H1 (cell line): ENCODE data around the gene CD1D. TPM values are rescaled to one million over a fixed set of nuclear protein-coding genes. Genes with fewer than 3 reads are reported as not detected.

Source experiments
- CTCF ChIA-PET: fragments of 300-600 bp; sonication (Branson Sonifier 250); formaldehyde crosslinking; loops from one replicate; lab custom pipeline; 2021; ENCODE audit not compliant: partially characterized antibody; lab: Charles Lee
- POLR2A ChIA-PET: fragments of 300-600 bp; sonication (Branson Sonifier 250); formaldehyde crosslinking; loops from one replicate; lab custom pipeline; 2021; ENCODE audit warnings: inconsistent platforms; ENCODE audit not compliant: partially characterized antibody; lab: Charles Lee
- DNase-seq, 2 experiments: peaks; one replicate each; pipeline versions ENCODE4 v3.0.0 to v3.0.0-alpha.2; 2010 to 2022; ENCODE audit warnings: low spot score in 2 of 2, low read depth in 1 of 2, mixed read lengths in 1 of 2
- FAIRE-seq: peaks from 2 replicates; lab custom pipeline; 2011; peaks lifted over from hg19 to GRCh38; lab: Jason Lieb, UNC
- H2AFZ ChIP-seq: 2 replicates; pipeline ENCODE4 v1.8.1; 2012; ENCODE audit warnings: low read length, inconsistent platforms
- H2AK5ac ChIP-seq: 2 replicates; pipeline ENCODE4 v1.6.1; 2013; ENCODE audit warnings: low read depth, low read length
- H2BK120ac ChIP-seq: replicated peaks from 2 replicates; pipeline ENCODE3; 2013; ENCODE audit warnings: low read depth, low read length, inconsistent platforms
- H2BK12ac ChIP-seq: 2 replicates; pipeline ENCODE4 v1.6.1; 2013; ENCODE audit warnings: low read depth, low read length
- H2BK15ac ChIP-seq: 2 replicates; pipeline ENCODE4 v1.6.1; 2013; ENCODE audit warnings: low read length
- H2BK20ac ChIP-seq: 2 replicates; pipeline ENCODE4 v1.6.1; 2013; ENCODE audit warnings: low read length
- H2BK5ac ChIP-seq: 2 replicates; pipeline ENCODE4 v1.6.1; 2013; ENCODE audit warnings: low read depth, low read length
- H3K14ac ChIP-seq: 2 replicates; pipeline ENCODE4 v1.6.1; 2013; ENCODE audit warnings: inconsistent platforms; ENCODE audit not compliant: insufficient read length
- H3K18ac ChIP-seq: 2 replicates; pipeline ENCODE4 v1.6.1; 2013; ENCODE audit warnings: low read length; ENCODE audit errors: extremely low read depth
- H3K23ac ChIP-seq: 2 replicates; pipeline ENCODE4 v1.6.1; 2013; ENCODE audit warnings: inconsistent platforms; ENCODE audit not compliant: insufficient read length
- H3K23me2 ChIP-seq: 2 replicates; pipeline ENCODE4 v1.6.1; 2013; ENCODE audit warnings: low read depth, low read length
- H3K27ac ChIP-seq: 2 replicates; pipeline ENCODE4 v1.6.1; 2011; ENCODE audit warnings: low read depth, low read length, inconsistent platforms
- H3K27me3 ChIP-seq, 4 experiments: replicated peaks in 1 of 4; 1 replicate in 1 of 4; 2 replicates in 3 of 4; pipeline versions ENCODE4 v1.6.1 to v1.8.1; 2011 to 2013; ENCODE audit warnings: low read length in 3 of 4, mild to moderate bottlenecking in 3 of 4, inconsistent platforms in 2 of 4, mixed read lengths in 2 of 4, moderate library complexity in 1 of 4; ENCODE audit not compliant: control insufficient read depth in 3 of 4, insufficient read depth in 3 of 4; ENCODE audit errors: extremely low read depth in 1 of 4
- H3K36me3 ChIP-seq, 4 experiments: 2 replicates each; pipeline versions ENCODE4 v1.6.1 to v1.8.1; 2011 to 2013; ENCODE audit warnings: mild to moderate bottlenecking in 4 of 4, low read length in 3 of 4, moderate library complexity in 2 of 4, control low read depth in 1 of 4, inconsistent platforms in 1 of 4; ENCODE audit not compliant: insufficient read depth in 4 of 4, control insufficient read depth in 2 of 4
- H3K4ac ChIP-seq: replicated peaks from 2 replicates; pipeline ENCODE3; 2013; ENCODE audit warnings: low read length, low read depth, mixed read lengths, inconsistent platforms; ENCODE audit not compliant: insufficient read length
- H3K4me1 ChIP-seq, 4 experiments: replicated peaks in 1 of 4; 1 replicate in 1 of 4; 2 replicates in 3 of 4; pipeline versions ENCODE4 v1.6.1 to v1.8.1; 2011 to 2013; ENCODE audit warnings: low read length in 3 of 4, inconsistent platforms in 2 of 4, mixed read lengths in 1 of 4; ENCODE audit not compliant: insufficient read depth in 4 of 4, control insufficient read depth in 3 of 4
- H3K4me2 ChIP-seq, 2 experiments: 2 replicates each; pipeline versions ENCODE4 v1.6.1 to v1.8.1; 2011 to 2013; ENCODE audit warnings: low read depth in 2 of 2, low read length in 2 of 2, control low read depth in 1 of 2, inconsistent platforms in 1 of 2, mild to moderate bottlenecking in 1 of 2; ENCODE audit not compliant: insufficient read depth in 1 of 2
- H3K4me3 ChIP-seq, 4 experiments: fragments of 200-600, 300-600 bp in 1 of 4; sonication (generic), shearing (Covaris generic), sonication (Bioruptor Twin) in 1 of 4; 2 replicates each; pipeline versions ENCODE4 v1.5.1 to v1.8.1; 2011 to 2016; ENCODE audit warnings: low read length in 4 of 4, low read depth in 3 of 4, control low read depth in 2 of 4, inconsistent platforms in 2 of 4, mild to moderate bottlenecking in 2 of 4, mixed read lengths in 1 of 4, moderate library complexity in 1 of 4; ENCODE audit not compliant: insufficient read depth in 2 of 4; ENCODE audit errors: extremely low read depth in 1 of 4
- H3K56ac ChIP-seq: replicated peaks from 2 replicates; pipeline ENCODE3; 2013; ENCODE audit warnings: low read depth, mild to moderate bottlenecking, mixed read lengths, low read length, inconsistent platforms; ENCODE audit not compliant: insufficient read length
- H3K79me1 ChIP-seq: 2 replicates; pipeline ENCODE4 v1.6.1; 2013; ENCODE audit warnings: low read depth, low read length, control low read depth
- H3K79me2 ChIP-seq, 2 experiments: 2 replicates each; pipeline versions ENCODE4 v1.6.1 to v1.8.1; 2012 to 2013; ENCODE audit warnings: low read length in 2 of 2, mild to moderate bottlenecking in 2 of 2, inconsistent platforms in 1 of 2; ENCODE audit not compliant: insufficient read depth in 2 of 2, control insufficient read depth in 1 of 2
- H3K9ac ChIP-seq, 4 experiments: replicated peaks in 1 of 4; 1 replicate in 1 of 4; 2 replicates in 3 of 4; pipeline versions ENCODE4 v1.6.1 to v1.8.1; 2011 to 2013; ENCODE audit warnings: low read depth in 3 of 4, low read length in 3 of 4, control low read depth in 2 of 4, mild to moderate bottlenecking in 2 of 4, moderate library complexity in 2 of 4, inconsistent platforms in 1 of 4; ENCODE audit errors: extremely low read depth in 1 of 4
- H3K9me3 ChIP-seq, 2 experiments: 2 replicates each; pipeline versions ENCODE4 v1.6.1 to v1.8.1; 2012 to 2013; ENCODE audit warnings: mild to moderate bottlenecking in 2 of 2, moderate library complexity in 2 of 2, control low read depth in 1 of 2, inconsistent platforms in 1 of 2, low read depth in 1 of 2, low read length in 1 of 2, mixed read lengths in 1 of 2; ENCODE audit not compliant: insufficient read depth in 2 of 2
- H4K20me1 ChIP-seq, 2 experiments: replicated peaks in 1 of 2; 2 replicates each; pipeline versions ENCODE3 to v1.8.1; 2011 to 2013; ENCODE audit warnings: inconsistent platforms in 2 of 2, low read length in 2 of 2, mild to moderate bottlenecking in 1 of 2; ENCODE audit not compliant: insufficient read depth in 2 of 2, control insufficient read depth in 1 of 2
- H4K5ac ChIP-seq: 2 replicates; pipeline ENCODE4 v1.6.1; 2013; ENCODE audit warnings: low read length, low read depth, mixed read lengths, inconsistent platforms; ENCODE audit not compliant: insufficient read length
- H4K8ac ChIP-seq: 2 replicates; pipeline ENCODE4 v1.8.0; 2013; ENCODE audit warnings: mild to moderate bottlenecking, moderate library complexity, low read length, inconsistent platforms; ENCODE audit not compliant: insufficient read depth; ENCODE audit errors: extremely low read depth
- H4K91ac ChIP-seq: replicated peaks from 2 replicates; pipeline ENCODE3; 2013; ENCODE audit warnings: low read length, mixed read lengths, inconsistent platforms; ENCODE audit not compliant: insufficient read length
- ASH2L ChIP-seq: fragments of 200-600, 300-600 bp; sonication (generic); IDR thresholded peaks from one replicate; pipeline ENCODE4 v1.7.1; 2017; ENCODE audit warnings: low read length
- E2F6 ChIP-seq: IDR thresholded peaks from 2 replicates; pipeline ENCODE4 v1.6.1; 2012; ENCODE audit warnings: inconsistent platforms
- EGR1 ChIP-seq: IDR thresholded peaks from 2 replicates; pipeline ENCODE4 v1.6.1; 2011; ENCODE audit warnings: low read depth, low read length, borderline replicate concordance
- EZH2 ChIP-seq: fragments of 200-600 bp; sonication (generic); IDR thresholded peaks from 2 replicates; pipeline ENCODE4 v1.7.1; 2012; ENCODE audit warnings: low read depth, mild to moderate bottlenecking, moderate library complexity, low read length, inconsistent platforms; ENCODE audit not compliant: severe bottlenecking
- SIN3A ChIP-seq, 2 experiments: IDR thresholded peaks in 1 of 2; conservative IDR thresholded peaks in 1 of 2; 2 replicates each; pipeline ENCODE4 v1.6.1; 2011 to 2012; ENCODE audit warnings: low read length in 2 of 2, improper control_type of control experiment in 1 of 2, low read depth in 1 of 2, mild to moderate bottlenecking in 1 of 2
- SUZ12 ChIP-seq: fragments of 200-600 bp; sonication (generic); IDR thresholded peaks from 2 replicates; pipeline ENCODE4 v1.6.1; 2012; ENCODE audit warnings: mild to moderate bottlenecking, inconsistent platforms, low read length, moderate library complexity, mixed read lengths
- TBP ChIP-seq: IDR thresholded peaks from 2 replicates; pipeline ENCODE4 v1.6.1; 2011; ENCODE audit warnings: low read depth, low read length, improper control_type of control experiment
- TEAD4 ChIP-seq: IDR thresholded peaks from 2 replicates; pipeline ENCODE4 v1.6.1; 2012; ENCODE audit warnings: low read depth, low read length, inconsistent platforms, mixed read lengths
- WGBS, 2 experiments: shearing (Covaris generic) in 1 of 2; methylation state at CpG; one replicate each; pipeline versions ENCODE4 v1.1.6 to v1.1.7; 2013 to 2015; ENCODE audit warnings: low lambda C conversion rate in 2 of 2, mixed read lengths in 2 of 2, inconsistent platforms in 1 of 2, low coverage in 1 of 2, missing lambda C conversion rate in 1 of 2; ENCODE audit not compliant: insufficient replicate concordance in 2 of 2, insufficient coverage in 1 of 2, insufficient read length in 1 of 2; ENCODE audit errors: extremely low coverage in 1 of 2, missing lambda C conversion rate in 1 of 2; 5-methylcytosine and 5-hydroxymethylcytosine counted together
- polyA plus RNA-seq, 7 experiments: library from polyadenylated mRNA; depleted of rRNA in 3 of 7; stranded (reverse) in 5 of 7; unstranded in 2 of 7; fragments of >200 nt in 5 of 7; fragments of 200-250 nt in 2 of 7; gene quantifications; 1 replicate in 5 of 7; 2 replicates in 1 of 7; 4 replicates in 1 of 7; pipeline versions ENCODE4 v1.2.1 to v1.2.3, GENCODE V29; 2011 to 2013; ENCODE audit warnings: missing spikeins in 2 of 7, mixed read lengths in 2 of 7
- total RNA-seq: library from RNA; stranded (reverse); fragmentation: NEBNext Ultra II Directional; extraction: Animal tissue kit (Norgen Biotek cat#: 25700); gene quantifications from 2 replicates; pipeline ENCODE4 v1.2.1, GENCODE V29; 2021

CD1D gene
- total and polyA plus RNA-seq, 2 of the 8 experiments (the other 6 are each of a cell fraction or from before 2014, with no cell fraction given) = 1.1 to 1.6 TPM

GRCh38 chr1:158181577-158181922, 855 bp downstream of the CD1D start:
- POLR2A ChIA-PET = interaction anchor here (0.7 to 1.0 kb wide), 2 partner anchors 21 to 27 kb away, joined by 3 read pairs; no protein-coding TSS in a partner anchor
- Histone ChIP-seq H3K27me3 (peaks cover 33 to 73% (median 66%) of the 10 kb centered on the region in 4 experiments), H2AFZ (peak overlapping the region; percentile 66)

More at GRCh38 chr1:158181577-158181922, 855 bp downstream of the CD1D start:
- Histone ChIP-seq H4K91ac (no peak overlapping the region), H3K14ac (no peak overlapping the region), H4K20me1 (no peaks in the 10 kb centered on the region), H3K9me3 (no peaks in the 10 kb centered on the region), H3K56ac (no peak overlapping the region), H3K23me2 (peaks cover 13% of the 10 kb centered on the region; the same call in 1 of the 2 replicates), H2BK120ac (no peak overlapping the region), H3K79me2 (no peaks in the 10 kb centered on the region), H4K8ac (0 out of 2 replicates have a peak overlapping the region, but pooled peaks have one; percentile 53), H2BK5ac (0 out of 2 replicates have a peak overlapping the region, but pooled peaks have one; percentile 25), H4K5ac (no peak overlapping the region), H3K4me1 (peaks cover under 1 to 12% (median 9%) of the 10 kb centered on the region in 4 experiments; a peak in 6 of 7 replicates), H3K4ac (no peak overlapping the region), H2BK20ac (peak overlapping the region; percentile 22; the same call in 1 of the 2 replicates), H3K4me2 (peak overlapping the region; percentile 87 to 97), H2AK5ac (no peak overlapping the region), H3K36me3 (no peaks in the 10 kb centered on the region), H3K4me3 (peak overlapping the region; percentile 58 to 72 (median 64)), H2BK15ac (peak overlapping the region; percentile 40; the same call in 1 of the 2 replicates), H2BK12ac (peak overlapping the region; percentile 88; the same call in 1 of the 2 replicates), H3K79me1 (no peaks in the 10 kb centered on the region), H3K23ac (no peak overlapping the region), H3K9ac (no peak overlapping the region), H3K27ac (no peak overlapping the region), H3K18ac (peak overlapping the region; percentile 75)
- CTCF ChIA-PET = interaction anchor here (0.7 to 1.2 kb wide), 3 partner anchors 14 to 62 kb away, joined by 3 to 4 read pairs (median 3); no protein-coding TSS in a partner anchor
- 16% methylated on average over 13 of the region's 13 CpGs; no CpG with 5 or more reads in 1 of the 2 experiments for WGBS, 2 experiments
- TF ChIP-seq TEAD4 = 0 out of 2 replicates have a peak, but pooled peaks have one; percentile 3
- TF ChIP-seq SIN3A (conservative IDR thresholded peaks at IDR 0.05 in 1 of 2, IDR thresholded peaks at IDR 0.05 in 1 of 2; ENCODE audit: low read depth in 1 of 2, low read length in 2 of 2) = no peak
- TF ChIP-seq ASH2L = peak; percentile 12
- TF ChIP-seq EZH2 = peak; percentile 24
- TF ChIP-seq E2F6 = no peak
- TF ChIP-seq SUZ12 = peak; percentile 70; the same call in 1 of the 2 replicates
- TF ChIP-seq TBP = 0 out of 2 replicates have a peak, but pooled peaks have one; percentile 3
- no peak for TF ChIP-seq EGR1
- FAIRE-seq (no peak), DNase-seq (no peak)
